CD14-positive monocyte (primary cell): ENCODE measurements around the gene GC. TPM values are rescaled to one million over a fixed set of nuclear protein-coding genes. Genes with fewer than 3 reads are reported as not detected.

ENCODE experiments used
- DNase-seq, 3 donors: peaks; one replicate each; pipeline ENCODE4 v3.0.0-alpha.2; 2011 to 2022
- H2AFZ ChIP-seq: 2 replicates; pipeline ENCODE4 v1.6.0; 2012; ENCODE audit warnings: mild to moderate bottlenecking, low read depth, low read length, inconsistent platforms; ENCODE audit not compliant: insufficient read depth, poor library complexity, severe bottlenecking
- H3K27ac ChIP-seq, 2 donors: 1 replicate in 1 of 2; 2 replicates in 1 of 2; pipeline ENCODE4 v1.5.1; 2012 to 2013; ENCODE audit warnings: low read length in 2 of 2, control low read depth in 1 of 2, inconsistent platforms in 1 of 2, low read depth in 1 of 2, mild to moderate bottlenecking in 1 of 2
- H3K27me3 ChIP-seq, 2 donors: one replicate each; pipeline versions ENCODE4 v1.6.0 to v1.6.1; 2011 to 2013; ENCODE audit warnings: low read length in 2 of 2; ENCODE audit not compliant: control insufficient read depth in 2 of 2, insufficient read depth in 2 of 2
- H3K36me3 ChIP-seq, 2 donors: replicated peaks in 1 of 2; 1 replicate in 1 of 2; 2 replicates in 1 of 2; pipeline versions ENCODE4 v1.5.1 to v1.6.1; 2012 to 2013; ENCODE audit warnings: low read length in 2 of 2, control low read depth in 1 of 2, inconsistent platforms in 1 of 2, mild to moderate bottlenecking in 1 of 2; ENCODE audit not compliant: insufficient read depth in 2 of 2, control insufficient read depth in 1 of 2
- H3K4me1 ChIP-seq, 2 donors: 1 replicate in 1 of 2; 2 replicates in 1 of 2; pipeline versions ENCODE4 v1.5.1 to v1.6.1; 2012 to 2013; ENCODE audit warnings: low read length in 2 of 2, control low read depth in 1 of 2, inconsistent platforms in 1 of 2, mild to moderate bottlenecking in 1 of 2, moderate library complexity in 1 of 2; ENCODE audit not compliant: insufficient read depth in 2 of 2, control insufficient read depth in 1 of 2
- H3K4me2 ChIP-seq: replicated peaks from 2 replicates; pipeline ENCODE3; 2012; ENCODE audit warnings: low read length, moderate library complexity, mild to moderate bottlenecking; ENCODE audit not compliant: poor library complexity, severe bottlenecking; ENCODE audit errors: extremely low read depth
- H3K4me3 ChIP-seq, 3 experiments: fragments of 200-600 bp in 1 of 3; sonication (generic) in 1 of 3; replicated peaks in 1 of 3; 1 replicate in 2 of 3; 2 replicates in 1 of 3; pipeline ENCODE4 v1.5.1; 2011 to 2013; ENCODE audit warnings: low read length in 3 of 3, mild to moderate bottlenecking in 3 of 3, control low read depth in 2 of 3, low read depth in 2 of 3, inconsistent platforms in 1 of 3, moderate library complexity in 1 of 3
- H3K79me2 ChIP-seq: 2 replicates; pipeline ENCODE4 v1.6.0; 2012; ENCODE audit warnings: mild to moderate bottlenecking, control low read depth, inconsistent platforms, low read length, moderate library complexity; ENCODE audit not compliant: insufficient read depth
- H3K9ac ChIP-seq: 2 replicates; pipeline ENCODE4 v1.6.0; 2017; ENCODE audit warnings: low read length, mild to moderate bottlenecking; ENCODE audit not compliant: insufficient read depth, poor library complexity, severe bottlenecking
- H3K9me3 ChIP-seq, 2 donors: replicated peaks in 1 of 2; 1 replicate in 1 of 2; 2 replicates in 1 of 2; pipeline versions ENCODE4 v1.5.1 to v1.6.1; 2012 to 2013; ENCODE audit warnings: low read length in 2 of 2, control low read depth in 1 of 2; ENCODE audit not compliant: control insufficient read depth in 1 of 2, insufficient read depth in 1 of 2
- H4K20me1 ChIP-seq: 2 replicates; pipeline ENCODE4 v1.6.0; 2012; ENCODE audit warnings: mild to moderate bottlenecking, low read length, control low read depth, moderate library complexity; ENCODE audit not compliant: insufficient read depth
- H3K27ac Mint-ChIP-seq, 7 donors: one replicate each; pipeline ENCODE4 v1.8.0; 2020; ENCODE audit warnings: mild to moderate bottlenecking in 7 of 7, mixed read lengths in 7 of 7, moderate library complexity in 6 of 7, inconsistent platforms in 2 of 7
- H3K27me3 Mint-ChIP-seq, 3 donors: one replicate each; pipeline ENCODE4 v1.8.0; 2021 to 2022; ENCODE audit warnings: low read depth in 3 of 3, mild to moderate bottlenecking in 3 of 3, mixed read lengths in 3 of 3, moderate library complexity in 3 of 3, inconsistent platforms in 1 of 3
- H3K36me3 Mint-ChIP-seq, 2 donors: one replicate each; pipeline ENCODE4 v1.8.0; 2020; ENCODE audit warnings: mixed read lengths in 2 of 2, inconsistent platforms in 1 of 2, mild to moderate bottlenecking in 1 of 2
- H3K4me1 Mint-ChIP-seq: one replicate; pipeline ENCODE4 v1.8.0; 2020; ENCODE audit warnings: mild to moderate bottlenecking, mixed read lengths
- H3K4me3 Mint-ChIP-seq, 2 donors: one replicate each; pipeline ENCODE4 v1.8.0; 2020; ENCODE audit warnings: mild to moderate bottlenecking in 2 of 2, mixed read lengths in 2 of 2, moderate library complexity in 1 of 2
- H3K9me3 Mint-ChIP-seq, 7 donors: one replicate each; pipeline ENCODE4 v1.8.0; 2020 to 2022; ENCODE audit warnings: mixed read lengths in 7 of 7, mild to moderate bottlenecking in 6 of 7, moderate library complexity in 6 of 7, inconsistent platforms in 2 of 7
- CTCF ChIP-seq: fragments of 200-600 bp; IDR thresholded peaks from one replicate; pipeline ENCODE4 v1.8.0; 2022; ENCODE audit warnings: antibody characterized with exemption, mild to moderate bottlenecking
- WGBS: methylation state at CpG from one replicate; pipeline ENCODE4 v1.1.5; 2013; ENCODE audit warnings: missing lambda C conversion rate; ENCODE audit not compliant: insufficient coverage; 5-methylcytosine and 5-hydroxymethylcytosine counted together
- intact Hi-C, 2 donors: fragments of 100-400 bp; cut with micrococcal nuclease; formaldehyde crosslinking; loops; one replicate each; pipeline versions ENCODE4 v1.15.0 to v1.15.1; 2023
- polyA plus RNA-seq, 3 donors: library from polyadenylated mRNA; depleted of rRNA in 1 of 3; unstranded in 2 of 3; stranded (reverse) in 1 of 3; fragments of 300-500 nt in 2 of 3; fragments of >200 nt in 1 of 3; fragmentation: Illumina TruSeq in 2 of 3; gene quantifications; 1 replicate in 2 of 3; 2 replicates in 1 of 3; pipeline ENCODE4 v1.2.3, GENCODE V29; 2012 to 2021

The GC gene
- polyA plus RNA-seq, 3 donors = not detected

- intact Hi-C loops = no loop called here
- Mint-ChIP-seq H3K27me3 (peaks cover 0 to 3% (median 0%) of the 10 kb centered on the region in 3 donors), H3K4me1 (peaks cover 9% of the 10 kb centered on the region), H3K9me3 (peaks cover 0 to 1% (median 0%) of the 10 kb centered on the region in 7 donors), H3K4me3 (no peak overlapping the region), H3K27ac (no peak overlapping the region), H3K36me3 (no peaks in the 10 kb centered on the region)
- Histone ChIP-seq H3K27me3 (no peaks in the 10 kb centered on the region), H3K9ac (no peak overlapping the region), H3K4me2 (no peak overlapping the region), H3K4me1 (peaks cover 4 to 5% of the 10 kb centered on the region in 2 donors), H2AFZ (no peak overlapping the region), H3K79me2 (no peaks in the 10 kb centered on the region), H4K20me1 (no peaks in the 10 kb centered on the region), H3K4me3 (no peak overlapping the region), H3K9me3 (no peaks in the 10 kb centered on the region), H3K27ac (no peak overlapping the region), H3K36me3 (no peaks in the 10 kb centered on the region)
- no CpG with 5 or more reads among the region's 3 CpGs for WGBS
- DNase-seq = no peak
- no peak for TF ChIP-seq CTCF
Observed at GRCh38 chr4:71769434-71769833, 14.4 kb downstream of the GC start.

GRCh38 chr4:71768123-71768522 lies 15.8 kb downstream of the GC start:
- WGBS = 96% methylated on average over 5 of the region's 7 CpGs
- H3K27ac Mint-ChIP-seq = no peak overlapping the region
- no peak overlapping the region for H3K27ac ChIP-seq
- DNase-seq = no peak
- H3K9me3 ChIP-seq = no peaks in the 10 kb centered on the region
- H3K9me3 Mint-ChIP-seq = peaks cover 0 to 1% (median 0%) of the 10 kb centered on the region in 7 donors
- H3K36me3 ChIP-seq = no peaks in the 10 kb centered on the region
- TF ChIP-seq CTCF = no peak
- peaks cover 0 to 3% (median 0%) of the 10 kb centered on the region in 3 donors for H3K27me3 Mint-ChIP-seq
- H2AFZ ChIP-seq = no peak overlapping the region
- no peak overlapping the region for H3K4me3 Mint-ChIP-seq
- no peaks in the 10 kb centered on the region for H3K79me2 ChIP-seq
- H3K27me3 ChIP-seq = no peaks in the 10 kb centered on the region
- H3K4me1 ChIP-seq = peaks cover 4 to 5% of the 10 kb centered on the region in 2 donors
- H3K9ac ChIP-seq = no peak overlapping the region
- peaks cover 7% of the 10 kb centered on the region for H3K4me1 Mint-ChIP-seq
- intact Hi-C loops = no loop called here
- H3K36me3 Mint-ChIP-seq = no peaks in the 10 kb centered on the region
- no peak overlapping the region for H3K4me3 ChIP-seq
- no peak overlapping the region for H3K4me2 ChIP-seq
- no peaks in the 10 kb centered on the region for H4K20me1 ChIP-seq
